ENCODE measurements around the gene PCLAF.

PCLAF gene

GRCh38 chr15:64381000-64381751, at the start of gene PCLAF:
PCLAF (minus strand) TSS chr15:64381441; CDS start chr15:64381371, 70 bp downstream.
- peak; percentile 99 for DNase-seq (ENCODE audit: low read depth)
- H3K4me3 ChIP-seq (ENCODE audit: low read depth, low read length), result peak within 1 kb of the TSS; percentile 92
- TF ChIP-seq POLR2A (IDR thresholded peaks at IDR 0.05; ENCODE audit: extremely low read depth, insufficient read length), result peak; percentile 90
- TF ChIP-seq MYC (IDR thresholded peaks at IDR 0.05; ENCODE audit: low read depth, low read length), result peak; percentile 49; the same call in 1 of the 2 replicates
- TF ChIP-seq CTCF (IDR thresholded peaks at IDR 0.05; ENCODE audit: low read depth, low read length), result no peak
- no peak; the same call in none of the 2 replicates for TF ChIP-seq MAX (IDR thresholded peaks at IDR 0.05; ENCODE audit: low read depth, low read length)

- peak overlapping the region; percentile 8 for H3K4me3 ChIP-seq (ENCODE audit: low read depth, low read length)
- DNase-seq (ENCODE audit: low read depth), result peak; percentile 95
- no peak for TF ChIP-seq CTCF (IDR thresholded peaks at IDR 0.05; ENCODE audit: low read depth, low read length)
- peak; percentile 72 for TF ChIP-seq MAX (IDR thresholded peaks at IDR 0.05; ENCODE audit: low read depth, low read length)
- TF ChIP-seq MYC (IDR thresholded peaks at IDR 0.05; ENCODE audit: low read depth, low read length), result peak; percentile 57; the same call in 1 of the 2 replicates
- no peak for TF ChIP-seq POLR2A (IDR thresholded peaks at IDR 0.05; ENCODE audit: extremely low read depth, insufficient read length)
Observed at GRCh38 chr15:64430000-64430735, 48.9 kb upstream of the PCLAF start.

- no peak overlapping the region for H3K4me3 ChIP-seq (ENCODE audit: low read depth, low read length)
- TF ChIP-seq MAX (IDR thresholded peaks at IDR 0.05; ENCODE audit: low read depth, low read length) (no peak), MYC (IDR thresholded peaks at IDR 0.05; ENCODE audit: low read depth, low read length) (no peak), POLR2A (IDR thresholded peaks at IDR 0.05; ENCODE audit: extremely low read depth, insufficient read length) (no peak), CTCF (IDR thresholded peaks at IDR 0.05; ENCODE audit: low read depth, low read length) (no peak)
- peak; percentile 44 for DNase-seq (ENCODE audit: low read depth)
Observed at GRCh38 chr15:64429448-64429847, 48.2 kb upstream of the PCLAF start.

- DNase-seq (ENCODE audit: low read depth), result peak; percentile 45
- TF ChIP-seq MAX (IDR thresholded peaks at IDR 0.05; ENCODE audit: low read depth, low read length) (no peak), CTCF (IDR thresholded peaks at IDR 0.05; ENCODE audit: low read depth, low read length) (no peak), POLR2A (IDR thresholded peaks at IDR 0.05; ENCODE audit: extremely low read depth, insufficient read length) (no peak), MYC (IDR thresholded peaks at IDR 0.05; ENCODE audit: low read depth, low read length) (no peak)
- H3K4me3 ChIP-seq (ENCODE audit: low read depth, low read length), result no peak overlapping the region
Observed at GRCh38 chr15:64426845-64427465, 45.7 kb upstream of the PCLAF start.

GRCh38 chr15:64425221-64425620, 44.0 kb upstream of the PCLAF start:
- no peak for TF ChIP-seq MAX (IDR thresholded peaks at IDR 0.05; ENCODE audit: low read depth, low read length)
- no peak for TF ChIP-seq CTCF (IDR thresholded peaks at IDR 0.05; ENCODE audit: low read depth, low read length)
- no peak for TF ChIP-seq POLR2A (IDR thresholded peaks at IDR 0.05; ENCODE audit: extremely low read depth, insufficient read length)
- no peak for TF ChIP-seq MYC (IDR thresholded peaks at IDR 0.05; ENCODE audit: low read depth, low read length)
- no peak overlapping the region for H3K4me3 ChIP-seq (ENCODE audit: low read depth, low read length)
- DNase-seq (ENCODE audit: low read depth), result no peak
